Smooth muscle cell of the brain vasculature (primary cell): ENCODE results near the gene TBCK.
A peak's percentile ranks its signal among the peaks of the same experiment; 100 is the strongest.
"Not testable (repeated sequence)": the region's sequence is repeated elsewhere in the genome, so short reads cannot be mapped to it uniquely, and the experiment has no call there.

Source experiments
- DNase-seq: peaks from one replicate; pipeline ENCODE4 v3.0.0-alpha.2; 2012; ENCODE audit warnings: low read depth, low spot score

TBCK gene

GRCh38 chr4:106119949-106120555, 196.0 kb downstream of the TBCK start:
- not testable (repeated sequence) for DNase-seq

GRCh38 chr4:106116025-106116424, 200.0 kb downstream of the TBCK start:
- no peak for DNase-seq

- DNase-seq = no peak
Measured at GRCh38 chr4:106114270-106114669, 201.7 kb downstream of the TBCK start.

- not testable (repeated sequence) for DNase-seq
Measured at GRCh38 chr4:106111778-106112469, 204.1 kb downstream of the TBCK start.

- no peak for DNase-seq
Measured at GRCh38 chr4:106109929-106110328, 206.1 kb downstream of the TBCK start.

GRCh38 chr4:106105697-106106096, 210.3 kb downstream of the TBCK start:
- DNase-seq = no peak

- no peak for DNase-seq
Measured at GRCh38 chr4:106104276-106104675, 211.7 kb downstream of the TBCK start.

- DNase-seq = no peak
Measured at GRCh38 chr4:106096454-106096853, 219.6 kb downstream of the TBCK start.

GRCh38 chr4:106095408-106095807, 220.6 kb downstream of the TBCK start:
- DNase-seq = no peak

- DNase-seq = no peak
Measured at GRCh38 chr4:106092361-106093040, 223.5 kb downstream of the TBCK start.

- no peak for DNase-seq
Measured at GRCh38 chr4:106090826-106091225, 225.2 kb downstream of the TBCK start.

GRCh38 chr4:106083065-106083464, 232.9 kb downstream of the TBCK start:
- no peak for DNase-seq

- DNase-seq = no peak
Measured at GRCh38 chr4:106080376-106080775, 235.6 kb downstream of the TBCK start.

- no peak for DNase-seq
Measured at GRCh38 chr4:106079616-106080015, 236.4 kb downstream of the TBCK start.

- DNase-seq = no peak
Measured at GRCh38 chr4:106065018-106065417, 251.0 kb downstream of the TBCK start.

GRCh38 chr4:106063009-106063408, 253.0 kb downstream of the TBCK start:
- DNase-seq = no peak

- DNase-seq = peak; percentile 65
Measured at GRCh38 chr4:106062452-106062875, 253.5 kb downstream of the TBCK start.

- no peak for DNase-seq
Measured at GRCh38 chr4:106058921-106059320, 257.1 kb downstream of the TBCK start.

- DNase-seq = no peak
Measured at GRCh38 chr4:106056914-106057313, 259.1 kb downstream of the TBCK start.

- no peak for DNase-seq
Measured at GRCh38 chr4:106051514-106051913, 264.5 kb downstream of the TBCK start.

- DNase-seq = no peak
Measured at GRCh38 chr4:106049490-106049889, 266.5 kb downstream of the TBCK start.

- DNase-seq = no peak
Measured at GRCh38 chr4:106048250-106048971, 267.6 kb downstream of the TBCK start.
